HG03521 (cell line): ENCODE data around the gene SIRT1.
"Not testable (repeated sequence)": the region's sequence is repeated elsewhere in the genome, so short reads cannot be mapped to it uniquely, and the experiment has no call there.

Experiments
- ATAC-seq: cut with Tn5 transposase; IDR thresholded peaks from one replicate; pipeline ENCODE4 v1.9.1; 2021; ENCODE audit warnings: mild to moderate bottlenecking, moderate library complexity; ENCODE audit not compliant: unreplicated experiment

Gene SIRT1

GRCh38 chr10:67955614-67956013 is 71.2 kb downstream of the SIRT1 start:
- no peak for ATAC-seq

- no peak for ATAC-seq
Measured at GRCh38 chr10:67959839-67960476, 75.5 kb downstream of the SIRT1 start.

- ATAC-seq, result no peak
Measured at GRCh38 chr10:67965456-67965855, 81.0 kb downstream of the SIRT1 start.

GRCh38 chr10:67966035-67966434 is 81.6 kb downstream of the SIRT1 start:
- ATAC-seq, result not testable (repeated sequence)
